COLO668 (cell line): ENCODE measurements around the gene SP110.
"Not testable (repeated sequence)": the region's sequence is repeated elsewhere in the genome, so short reads cannot be mapped to it uniquely, and the experiment has no call there.

Source experiments
- DNase-seq: peaks from one replicate; lab custom pipeline; 2025; ENCODE audit not compliant: unreplicated experiment; lab: John Stamatoyannopoulos, UW

Gene SP110

DNA sequence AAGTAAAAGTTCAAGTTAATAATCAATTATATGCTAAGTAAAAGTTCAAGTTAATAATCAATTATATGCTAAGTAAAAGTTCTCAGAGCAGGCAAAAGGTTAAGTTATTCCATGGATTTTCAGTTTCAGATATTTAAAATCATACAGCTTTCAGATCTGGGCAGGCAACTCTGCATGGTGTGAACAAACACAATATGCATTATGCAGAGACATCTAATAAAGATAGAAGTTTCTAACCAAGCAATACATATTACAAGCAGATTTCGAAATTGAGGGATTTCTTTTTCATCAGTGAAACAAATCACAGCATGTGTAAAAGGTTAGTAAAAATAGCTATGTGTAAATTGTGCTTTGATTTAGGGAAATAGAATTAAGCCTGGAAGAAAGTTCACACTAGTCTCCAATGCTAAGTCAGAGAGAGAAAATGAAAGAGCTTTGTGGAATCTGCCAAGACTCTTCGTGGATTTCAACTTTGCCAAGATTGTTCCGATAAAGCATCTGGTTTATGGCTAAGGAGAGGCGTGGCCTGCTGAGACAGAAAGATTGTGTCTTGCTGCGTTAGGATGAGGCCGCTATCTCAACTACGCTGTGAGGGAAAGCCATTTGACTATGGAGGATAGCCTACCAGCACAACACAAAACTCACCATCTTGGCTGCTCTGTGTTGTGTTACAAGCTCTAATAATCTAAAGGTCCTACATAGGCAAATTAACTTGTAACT is 91.0 kb downstream of the SP110 start:
- no peak for DNase-seq

GRCh38 chr2:230127195-230127594 is 92.6 kb downstream of the SP110 start:
- no peak for DNase-seq

GRCh38 chr2:230124757-230125431 is 94.9 kb downstream of the SP110 start:
- DNase-seq = no peak

- no peak for DNase-seq
Measured at GRCh38 chr2:230124235-230124634, 95.5 kb downstream of the SP110 start.

DNA sequence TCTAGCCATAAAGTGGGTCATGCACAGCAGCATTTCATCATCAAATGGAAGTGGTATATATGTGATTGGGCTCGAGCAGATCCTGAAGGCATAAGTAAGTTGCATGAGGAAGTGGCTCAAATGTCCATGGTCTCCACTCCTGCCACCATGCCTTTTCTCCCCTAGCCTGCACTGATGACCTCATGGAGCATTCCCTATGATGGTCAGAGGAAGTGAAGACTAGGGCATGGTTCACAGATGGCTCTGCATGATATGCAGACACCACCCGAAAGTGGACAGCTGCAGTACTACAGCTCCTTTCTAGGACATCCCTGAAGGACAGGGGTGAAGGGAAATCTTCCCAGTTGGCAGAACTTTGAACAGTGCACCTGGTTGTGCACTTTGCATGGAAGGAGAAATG is 99.4 kb downstream of the SP110 start:
- DNase-seq = not testable (repeated sequence)

GRCh38 chr2:230119827-230120226 is 100.0 kb downstream of the SP110 start:
- DNase-seq = not testable (repeated sequence)
